ENCODE measurements around the gene TCAF1.
"Not testable (repeated sequence)": the region's sequence is repeated elsewhere in the genome, so short reads cannot be mapped to it uniquely, and the experiment has no call there.

The TCAF1 gene

DNA sequence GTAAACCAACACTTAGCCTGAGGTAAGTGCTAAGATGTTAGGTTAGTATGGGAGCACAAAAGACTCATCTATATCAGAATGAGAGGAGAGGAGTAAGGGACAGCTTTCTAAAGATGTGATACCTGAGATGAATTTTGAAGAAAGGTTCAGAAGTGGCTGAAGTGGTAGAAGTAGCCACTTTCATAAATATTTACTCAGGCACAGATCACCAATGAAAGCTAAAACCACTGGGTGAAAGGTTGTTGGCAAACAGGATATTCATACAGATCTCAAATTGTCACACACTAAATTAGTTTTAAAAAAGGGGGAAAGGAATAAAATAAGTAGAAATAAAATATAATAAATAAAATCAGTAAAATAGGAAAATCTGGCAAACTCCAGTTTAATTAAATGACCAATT, 30.4 kb downstream of the TCAF1 start:
- H3K9me3 ChIP-seq (ENCODE audit: control insufficient read depth, low read length); DNase-seq: not testable (repeated sequence)

DNA sequence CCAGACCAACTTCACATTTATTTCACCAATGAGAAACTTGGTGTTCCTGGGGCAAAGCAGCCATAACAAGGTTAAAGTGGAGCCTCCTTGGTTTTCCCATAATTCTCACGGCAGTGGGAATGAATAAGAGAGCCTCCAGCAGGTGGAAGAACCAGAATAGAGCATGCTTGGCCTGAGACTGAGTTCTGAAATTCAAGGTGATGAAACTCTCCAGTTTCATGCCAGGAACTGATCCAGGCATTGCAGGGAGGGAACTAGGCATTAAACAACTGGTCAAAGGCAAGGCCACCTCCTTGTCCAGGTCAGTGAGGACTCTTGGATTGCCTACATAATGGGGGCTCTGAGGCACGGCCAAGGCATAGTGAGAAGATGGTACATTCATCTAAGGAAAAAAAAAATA, 44.0 kb downstream of the TCAF1 start:
- H3K27me3 ChIP-seq (replicated peaks; ENCODE audit: control insufficient read depth, insufficient read depth, low read length, poor library complexity, severe bottlenecking); H3K36me3 ChIP-seq (ENCODE audit: control insufficient read depth, insufficient read depth, low read length); H3K4me3 ChIP-seq (ENCODE audit: insufficient read depth, low read depth, low read length, poor library complexity, severe bottlenecking); H3K27ac ChIP-seq (ENCODE audit: insufficient read depth, low read length, poor library complexity, severe bottlenecking); H3K9me3 ChIP-seq (ENCODE audit: control insufficient read depth, low read length); DNase-seq; H3K4me1 ChIP-seq (ENCODE audit: control insufficient read depth, insufficient read depth, low read length, poor library complexity, severe bottlenecking): not testable (repeated sequence)

More for the DNA sequence above, 30.4 kb downstream of the TCAF1 start:
- H3K27me3 ChIP-seq (replicated peaks; ENCODE audit: control insufficient read depth, insufficient read depth, low read length, poor library complexity, severe bottlenecking); H3K4me3 ChIP-seq (ENCODE audit: insufficient read depth, low read depth, low read length, poor library complexity, severe bottlenecking); H3K27ac ChIP-seq (ENCODE audit: insufficient read depth, low read length, poor library complexity, severe bottlenecking); H3K36me3 ChIP-seq (ENCODE audit: control insufficient read depth, insufficient read depth, low read length); H3K4me1 ChIP-seq (ENCODE audit: control insufficient read depth, insufficient read depth, low read length, poor library complexity, severe bottlenecking): not testable (repeated sequence)

DNA sequence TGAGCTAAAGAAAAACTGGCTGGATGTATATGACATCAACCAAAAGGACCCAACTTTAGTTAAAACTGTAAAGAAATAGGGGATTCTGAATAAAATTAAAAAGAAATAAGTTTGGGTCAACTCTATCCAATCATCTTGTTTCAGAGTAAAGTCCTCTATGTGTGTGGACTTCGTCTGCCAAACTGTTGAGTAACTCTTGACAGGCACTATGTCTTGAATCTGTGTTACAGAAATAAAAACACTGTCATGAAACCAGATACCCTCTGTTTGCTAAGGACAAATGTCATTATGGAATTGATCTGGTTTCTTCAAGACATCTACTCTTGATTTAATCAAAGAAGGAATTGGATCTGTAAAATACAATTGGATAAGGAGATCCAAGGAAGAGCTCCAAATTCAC, 46.5 kb downstream of the TCAF1 start:
- not testable (repeated sequence) for H3K36me3 ChIP-seq (ENCODE audit: control insufficient read depth, insufficient read depth, low read length); H3K27ac ChIP-seq (ENCODE audit: insufficient read depth, low read length, poor library complexity, severe bottlenecking); DNase-seq; H3K4me1 ChIP-seq (ENCODE audit: control insufficient read depth, insufficient read depth, low read length, poor library complexity, severe bottlenecking); H3K27me3 ChIP-seq (replicated peaks; ENCODE audit: control insufficient read depth, insufficient read depth, low read length, poor library complexity, severe bottlenecking); H3K4me3 ChIP-seq (ENCODE audit: insufficient read depth, low read depth, low read length, poor library complexity, severe bottlenecking); H3K9me3 ChIP-seq (ENCODE audit: control insufficient read depth, low read length)

DNA sequence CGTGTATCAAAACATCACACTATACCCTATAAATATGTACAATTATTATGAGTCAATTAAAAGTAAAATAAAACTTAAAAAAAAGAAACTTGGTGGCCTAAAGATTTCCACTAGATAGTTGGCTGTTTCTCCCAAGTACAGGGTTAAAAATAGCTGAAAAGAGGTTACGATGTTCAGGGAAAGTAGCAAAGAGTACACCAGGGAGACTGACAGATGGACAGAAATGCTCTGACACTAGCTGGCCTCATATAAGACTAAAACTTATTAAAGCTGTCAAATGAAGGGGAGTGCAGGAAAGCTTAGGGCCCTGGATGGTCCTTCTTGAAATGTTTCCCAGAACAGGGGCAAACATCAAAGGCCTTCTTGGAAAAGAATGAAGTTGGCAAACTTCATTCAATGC, 51.3 kb downstream of the TCAF1 start:
- Histone ChIP-seq H3K27me3 (replicated peaks; ENCODE audit: control insufficient read depth, insufficient read depth, low read length, poor library complexity, severe bottlenecking) (no peaks in the 10 kb centered on the region), H3K9me3 (ENCODE audit: control insufficient read depth, low read length) (no peaks in the 10 kb centered on the region), H3K4me3 (ENCODE audit: insufficient read depth, low read depth, low read length, poor library complexity, severe bottlenecking) (no peak overlapping the region), H3K4me1 (ENCODE audit: control insufficient read depth, insufficient read depth, low read length, poor library complexity, severe bottlenecking) (no peaks in the 10 kb centered on the region), H3K36me3 (ENCODE audit: control insufficient read depth, insufficient read depth, low read length) (no peaks in the 10 kb centered on the region), H3K27ac (ENCODE audit: insufficient read depth, low read length, poor library complexity, severe bottlenecking) (no peak overlapping the region)
- DNase-seq, result no peak

DNA sequence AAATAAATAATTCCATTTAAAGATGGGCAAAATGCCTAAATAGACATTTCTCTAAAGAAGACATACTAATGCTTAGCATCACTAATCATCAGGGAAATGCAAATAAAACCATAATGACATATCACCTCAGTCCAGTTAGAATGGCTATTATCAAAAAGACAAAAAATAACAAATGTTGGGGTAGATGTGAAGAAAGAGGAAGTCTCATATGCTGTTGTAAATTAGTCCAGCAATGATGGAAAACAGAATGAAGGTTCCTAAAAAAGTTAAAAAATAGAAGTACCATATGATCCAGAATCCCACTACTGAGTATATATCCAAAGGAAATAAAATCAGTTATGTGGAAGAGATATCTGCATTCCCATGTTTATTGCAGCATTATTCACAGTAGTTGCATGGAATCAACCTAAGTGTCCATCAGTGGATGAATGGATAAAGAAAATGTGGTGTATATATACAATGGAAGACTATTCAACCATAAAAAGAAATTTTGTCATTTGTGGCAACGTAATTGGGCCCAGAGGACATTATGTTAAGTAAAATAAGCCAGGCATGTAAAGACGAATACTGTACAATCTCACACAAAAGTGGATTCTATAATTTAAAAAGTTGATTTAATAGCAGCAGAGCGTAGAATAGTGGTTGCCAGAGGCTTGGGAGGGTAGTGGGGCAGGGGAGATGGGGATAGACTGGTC, 52.0 kb downstream of the TCAF1 start:
- Histone ChIP-seq H3K27me3 (replicated peaks; ENCODE audit: control insufficient read depth, insufficient read depth, low read length, poor library complexity, severe bottlenecking) (no peaks in the 10 kb centered on the region), H3K27ac (ENCODE audit: insufficient read depth, low read length, poor library complexity, severe bottlenecking) (no peak overlapping the region), H3K9me3 (ENCODE audit: control insufficient read depth, low read length) (no peaks in the 10 kb centered on the region), H3K4me3 (ENCODE audit: insufficient read depth, low read depth, low read length, poor library complexity, severe bottlenecking) (no peak overlapping the region), H3K36me3 (ENCODE audit: control insufficient read depth, insufficient read depth, low read length) (no peaks in the 10 kb centered on the region), H3K4me1 (ENCODE audit: control insufficient read depth, insufficient read depth, low read length, poor library complexity, severe bottlenecking) (no peaks in the 10 kb centered on the region)
- DNase-seq, result no peak

DNA sequence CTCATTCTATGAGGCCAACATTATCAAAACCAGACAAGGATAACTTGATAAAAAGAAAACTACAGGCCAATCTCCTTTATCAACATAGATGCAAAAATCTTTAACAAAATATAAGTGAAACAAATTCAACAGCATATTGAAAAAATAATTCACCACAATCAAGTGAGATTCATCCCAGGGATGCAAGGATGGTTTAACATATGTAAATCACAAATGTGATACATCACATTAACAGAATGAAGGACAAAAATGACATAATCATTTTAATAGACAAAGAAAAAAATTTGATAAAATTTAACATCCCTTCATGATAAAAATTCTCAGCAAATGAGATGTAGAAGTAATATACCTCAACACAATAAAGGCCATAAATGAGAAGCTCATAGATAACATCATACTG, 53.8 kb downstream of the TCAF1 start:
- no peaks in the 10 kb centered on the region for H3K9me3 ChIP-seq (ENCODE audit: control insufficient read depth, low read length)
- H3K36me3 ChIP-seq (ENCODE audit: control insufficient read depth, insufficient read depth, low read length), result no peaks in the 10 kb centered on the region
- H3K4me3 ChIP-seq (ENCODE audit: insufficient read depth, low read depth, low read length, poor library complexity, severe bottlenecking), result no peak overlapping the region
- no peaks in the 10 kb centered on the region for H3K27me3 ChIP-seq (replicated peaks; ENCODE audit: control insufficient read depth, insufficient read depth, low read length, poor library complexity, severe bottlenecking)
- no peak overlapping the region for H3K27ac ChIP-seq (ENCODE audit: insufficient read depth, low read length, poor library complexity, severe bottlenecking)
- DNase-seq, result no peak
- no peaks in the 10 kb centered on the region for H3K4me1 ChIP-seq (ENCODE audit: control insufficient read depth, insufficient read depth, low read length, poor library complexity, severe bottlenecking)

DNA sequence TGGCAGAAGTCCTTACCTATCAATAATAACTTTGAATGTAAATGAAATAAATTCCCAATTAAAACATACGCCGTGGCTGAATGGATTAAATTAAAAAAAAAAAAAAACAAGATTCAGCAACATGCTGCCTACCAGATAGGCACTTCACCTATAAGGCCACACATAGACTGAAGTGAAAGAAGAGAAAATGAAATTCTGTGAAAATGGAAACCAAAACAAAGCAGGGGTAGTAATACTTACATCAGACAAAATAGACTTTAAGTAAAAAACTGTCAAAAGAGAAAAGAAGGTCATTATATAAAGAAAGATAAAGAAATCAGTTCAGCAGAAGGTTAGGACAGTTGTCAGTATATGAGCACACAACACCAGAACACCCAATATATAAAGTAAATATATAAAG, 55.3 kb downstream of the TCAF1 start:
- Histone ChIP-seq H3K36me3 (ENCODE audit: control insufficient read depth, insufficient read depth, low read length) (no peaks in the 10 kb centered on the region), H3K27ac (ENCODE audit: insufficient read depth, low read length, poor library complexity, severe bottlenecking) (no peak overlapping the region), H3K27me3 (replicated peaks; ENCODE audit: control insufficient read depth, insufficient read depth, low read length, poor library complexity, severe bottlenecking) (no peaks in the 10 kb centered on the region), H3K4me1 (ENCODE audit: control insufficient read depth, insufficient read depth, low read length, poor library complexity, severe bottlenecking) (no peaks in the 10 kb centered on the region), H3K9me3 (ENCODE audit: control insufficient read depth, low read length) (no peaks in the 10 kb centered on the region), H3K4me3 (ENCODE audit: insufficient read depth, low read depth, low read length, poor library complexity, severe bottlenecking) (no peak overlapping the region)
- no peak for DNase-seq

DNA sequence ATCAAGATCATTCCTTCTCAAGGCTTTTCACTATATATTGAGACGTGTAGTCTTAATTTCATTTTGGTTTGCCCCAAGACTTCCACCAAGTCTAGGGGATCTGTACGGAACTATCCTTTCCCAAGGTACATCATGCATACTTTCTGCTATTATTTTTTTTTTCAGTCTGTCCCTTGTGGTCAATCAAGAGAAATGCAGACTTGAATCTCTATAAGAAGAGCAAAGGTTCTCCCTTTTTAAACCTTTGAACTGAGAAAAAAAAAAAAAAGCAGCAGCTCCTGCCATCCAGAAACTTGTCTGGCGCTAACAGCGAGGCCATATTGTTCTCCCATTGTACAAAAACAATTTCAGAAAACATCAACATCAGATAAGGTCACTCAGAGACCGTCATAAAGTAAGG, 60.3 kb downstream of the TCAF1 start:
- not testable (repeated sequence) for H3K4me3 ChIP-seq (ENCODE audit: insufficient read depth, low read depth, low read length, poor library complexity, severe bottlenecking)

DNA sequence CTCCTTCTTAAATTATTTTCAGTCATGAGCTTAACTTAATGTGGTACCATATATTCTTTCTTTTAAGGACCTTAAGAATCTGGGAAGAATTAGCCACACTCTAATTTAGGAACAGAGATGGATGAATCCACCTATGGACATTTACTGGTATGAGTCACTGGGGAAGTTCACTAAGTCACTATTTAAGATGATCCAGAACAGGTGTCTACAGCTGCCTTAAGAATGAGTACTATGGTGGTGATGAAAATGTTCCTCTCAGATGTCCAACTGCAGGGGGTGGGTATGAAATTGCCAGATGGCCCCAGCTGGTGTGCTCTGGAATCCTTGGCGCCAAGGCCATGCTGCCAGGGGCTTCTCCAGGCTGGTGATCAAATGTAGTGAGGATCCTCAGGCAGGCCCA, 61.9 kb downstream of the TCAF1 start:
- H3K27me3 ChIP-seq (replicated peaks; ENCODE audit: control insufficient read depth, insufficient read depth, low read length, poor library complexity, severe bottlenecking); DNase-seq; H3K36me3 ChIP-seq (ENCODE audit: control insufficient read depth, insufficient read depth, low read length); H3K9me3 ChIP-seq (ENCODE audit: control insufficient read depth, low read length); H3K4me1 ChIP-seq (ENCODE audit: control insufficient read depth, insufficient read depth, low read length, poor library complexity, severe bottlenecking); H3K4me3 ChIP-seq (ENCODE audit: insufficient read depth, low read depth, low read length, poor library complexity, severe bottlenecking); H3K27ac ChIP-seq (ENCODE audit: insufficient read depth, low read length, poor library complexity, severe bottlenecking): not testable (repeated sequence)

More for the DNA sequence above, 60.3 kb downstream of the TCAF1 start:
- not testable (repeated sequence) for H3K9me3 ChIP-seq (ENCODE audit: control insufficient read depth, low read length); H3K36me3 ChIP-seq (ENCODE audit: control insufficient read depth, insufficient read depth, low read length); H3K4me1 ChIP-seq (ENCODE audit: control insufficient read depth, insufficient read depth, low read length, poor library complexity, severe bottlenecking); H3K27me3 ChIP-seq (replicated peaks; ENCODE audit: control insufficient read depth, insufficient read depth, low read length, poor library complexity, severe bottlenecking); H3K27ac ChIP-seq (ENCODE audit: insufficient read depth, low read length, poor library complexity, severe bottlenecking); DNase-seq

DNA sequence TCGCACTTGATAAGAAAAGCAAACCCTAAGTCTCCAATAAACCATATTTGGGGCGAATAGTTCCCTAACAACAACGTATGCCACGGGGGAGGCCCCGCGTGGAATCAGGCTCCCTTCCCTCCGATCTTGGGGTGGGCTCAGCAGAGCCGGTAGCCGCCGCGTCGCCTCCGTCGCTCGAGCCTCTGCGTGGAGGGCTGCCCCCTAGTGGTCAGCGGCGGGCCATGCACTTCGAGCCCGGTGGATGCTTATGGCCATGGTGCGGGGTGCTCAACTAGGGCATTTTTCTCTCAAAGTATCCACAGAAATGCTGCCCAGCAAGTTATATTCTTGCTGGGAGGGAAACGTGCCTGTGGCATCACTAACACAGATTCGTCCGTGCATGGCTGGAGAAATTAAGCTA, 64.8 kb downstream of the TCAF1 start:
- not testable (repeated sequence) for H3K9me3 ChIP-seq (ENCODE audit: control insufficient read depth, low read length); H3K4me3 ChIP-seq (ENCODE audit: insufficient read depth, low read depth, low read length, poor library complexity, severe bottlenecking); H3K27me3 ChIP-seq (replicated peaks; ENCODE audit: control insufficient read depth, insufficient read depth, low read length, poor library complexity, severe bottlenecking); H3K36me3 ChIP-seq (ENCODE audit: control insufficient read depth, insufficient read depth, low read length); H3K4me1 ChIP-seq (ENCODE audit: control insufficient read depth, insufficient read depth, low read length, poor library complexity, severe bottlenecking); H3K27ac ChIP-seq (ENCODE audit: insufficient read depth, low read length, poor library complexity, severe bottlenecking)
- peak; percentile 81 to 89 (median 81) for DNase-seq

Data from effector memory CD4-positive, alpha-beta T cell (primary cell).